OCI-LY1 (cell line): ENCODE measurements around the gene SLC43A2.

Experiments
- H2AFZ ChIP-seq: fragments of 200-600 bp; sonication (generic), shearing (Covaris generic); 2 replicates; pipeline ENCODE4 v1.6.0; 2014; ENCODE audit warnings: antibody characterized with exemption, mild to moderate bottlenecking, low read length
- H3F3A ChIP-seq: fragments of 200-600 bp; sonication (generic), shearing (Covaris generic); 2 replicates; pipeline ENCODE4 v1.6.0; 2014; ENCODE audit warnings: mild to moderate bottlenecking, antibody characterized with exemption, low read length, moderate library complexity; ENCODE audit not compliant: insufficient read depth
- H3K27ac ChIP-seq: fragments of 200-600 bp; sonication (generic); 2 replicates; pipeline ENCODE4 v1.5.1; 2014; ENCODE audit warnings: low read length, mixed run types, mild to moderate bottlenecking, low read depth; ENCODE audit not compliant: poor library complexity, severe bottlenecking
- H3K27me3 ChIP-seq: fragments of 200-600 bp; sonication (generic); 2 replicates; pipeline ENCODE4 v1.6.0; 2014; ENCODE audit warnings: antibody characterized with exemption, mild to moderate bottlenecking, low read length, moderate library complexity; ENCODE audit not compliant: insufficient read depth
- H3K36me3 ChIP-seq: fragments of 200-600 bp; sonication (generic); 2 replicates; pipeline ENCODE4 v1.6.1; 2014; ENCODE audit warnings: mild to moderate bottlenecking, antibody characterized with exemption, low read length, moderate library complexity, mixed read lengths; ENCODE audit not compliant: insufficient read depth
- H3K4me1 ChIP-seq: fragments of 200-600 bp; sonication (generic); 2 replicates; pipeline ENCODE4 v1.5.1; 2014; ENCODE audit warnings: mild to moderate bottlenecking, low read length, moderate library complexity; ENCODE audit not compliant: insufficient read depth, severe bottlenecking
- H3K4me2 ChIP-seq: fragments of 200-600 bp; sonication (generic), shearing (Covaris generic); 2 replicates; pipeline ENCODE4 v1.6.1; 2014; ENCODE audit warnings: low read length
- H3K4me3 ChIP-seq: fragments of 200-600 bp; sonication (generic); 2 replicates; pipeline ENCODE4 v1.5.1; 2014; ENCODE audit warnings: low read length, low read depth, mild to moderate bottlenecking, mixed read lengths; ENCODE audit not compliant: poor library complexity, severe bottlenecking
- H3K79me2 ChIP-seq: fragments of 200-600 bp; shearing (Covaris generic); 2 replicates; pipeline ENCODE4 v1.6.1; 2016; ENCODE audit warnings: mixed run types, low read length, mixed read lengths; ENCODE audit not compliant: insufficient read depth
- H3K9ac ChIP-seq: fragments of 200-600 bp; sonication (generic), shearing (Covaris generic); 2 replicates; pipeline ENCODE4 v1.6.1; 2014; ENCODE audit warnings: mild to moderate bottlenecking, low read length, mixed read lengths
- H3K9me2 ChIP-seq: fragments of 200-600 bp; sonication (generic), shearing (Covaris generic); 2 replicates; pipeline ENCODE4 v1.6.1; 2014; ENCODE audit warnings: low read depth, mild to moderate bottlenecking, low read length, mixed read lengths
- H3K9me3 ChIP-seq: fragments of 200-600 bp; shearing (Covaris generic); 2 replicates; pipeline ENCODE4 v1.6.1; 2014; ENCODE audit warnings: low read length, mixed read lengths
- H4K20me1 ChIP-seq: fragments of 200-600 bp; sonication (generic), shearing (Covaris generic); 2 replicates; pipeline ENCODE4 v1.6.0; 2016; ENCODE audit warnings: mild to moderate bottlenecking, low read length; ENCODE audit not compliant: insufficient read depth
- EZH2 ChIP-seq: fragments of 200-600 bp; sonication (generic), shearing (Covaris generic); IDR thresholded peaks from 2 replicates; pipeline ENCODE4 v1.8.0; 2017; ENCODE audit warnings: borderline replicate concordance, mixed run types, mild to moderate bottlenecking, antibody characterized with exemption, low read length, moderate library complexity, mixed read lengths
- TF ChIP-seq, protein P1 (sequence below): fragments of 200-600 bp; sonication (generic), shearing (Covaris generic); IDR thresholded peaks from 2 replicates; pipeline ENCODE4 v1.5.1; 2017; ENCODE audit warnings: mild to moderate bottlenecking, antibody characterized with exemption, low read length, moderate library complexity, mixed read lengths

The SLC43A2 gene

DNA sequence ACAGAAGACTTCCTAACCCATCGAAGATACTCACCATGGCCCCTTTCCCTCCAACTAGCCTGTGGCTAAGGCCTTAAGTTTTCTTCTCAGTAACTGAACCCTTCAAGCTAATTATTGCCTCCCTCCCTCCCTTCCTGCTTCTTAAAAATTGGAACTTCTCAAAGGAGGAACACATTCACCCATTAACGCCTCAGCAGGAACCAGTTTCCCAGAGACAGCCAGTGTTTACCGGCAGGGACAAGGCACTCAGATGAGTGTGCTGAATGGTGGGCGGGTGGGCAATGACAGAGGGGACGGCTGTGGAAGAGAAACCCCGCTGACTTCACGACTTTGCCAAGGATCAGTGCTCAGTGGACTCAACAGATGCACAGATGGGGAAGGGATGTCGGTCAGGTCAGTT lies 86.3 kb downstream of the SLC43A2 start:
- Histone ChIP-seq H3K36me3 (peaks cover 34% of the 10 kb centered on the region; the same call in 1 of the 2 replicates), H3K9ac (no peak overlapping the region), H2AFZ (no peak overlapping the region), H3K4me3 (no peak overlapping the region), H3K9me2 (no peaks in the 10 kb centered on the region), H4K20me1 (no peaks in the 10 kb centered on the region), H3K27ac (no peak overlapping the region), H3F3A (no peaks in the 10 kb centered on the region), H3K79me2 (no peaks in the 10 kb centered on the region), H3K4me2 (no peak overlapping the region), H3K27me3 (no peaks in the 10 kb centered on the region), H3K9me3 (no peaks in the 10 kb centered on the region), H3K4me1 (no peaks in the 10 kb centered on the region)
- no peak for TF ChIP-seq EZH2
- TF ChIP-seq, protein P1, sequence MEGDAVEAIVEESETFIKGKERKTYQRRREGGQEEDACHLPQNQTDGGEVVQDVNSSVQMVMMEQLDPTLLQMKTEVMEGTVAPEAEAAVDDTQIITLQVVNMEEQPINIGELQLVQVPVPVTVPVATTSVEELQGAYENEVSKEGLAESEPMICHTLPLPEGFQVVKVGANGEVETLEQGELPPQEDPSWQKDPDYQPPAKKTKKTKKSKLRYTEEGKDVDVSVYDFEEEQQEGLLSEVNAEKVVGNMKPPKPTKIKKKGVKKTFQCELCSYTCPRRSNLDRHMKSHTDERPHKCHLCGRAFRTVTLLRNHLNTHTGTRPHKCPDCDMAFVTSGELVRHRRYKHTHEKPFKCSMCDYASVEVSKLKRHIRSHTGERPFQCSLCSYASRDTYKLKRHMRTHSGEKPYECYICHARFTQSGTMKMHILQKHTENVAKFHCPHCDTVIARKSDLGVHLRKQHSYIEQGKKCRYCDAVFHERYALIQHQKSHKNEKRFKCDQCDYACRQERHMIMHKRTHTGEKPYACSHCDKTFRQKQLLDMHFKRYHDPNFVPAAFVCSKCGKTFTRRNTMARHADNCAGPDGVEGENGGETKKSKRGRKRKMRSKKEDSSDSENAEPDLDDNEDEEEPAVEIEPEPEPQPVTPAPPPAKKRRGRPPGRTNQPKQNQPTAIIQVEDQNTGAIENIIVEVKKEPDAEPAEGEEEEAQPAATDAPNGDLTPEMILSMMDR = no peak

DNA sequence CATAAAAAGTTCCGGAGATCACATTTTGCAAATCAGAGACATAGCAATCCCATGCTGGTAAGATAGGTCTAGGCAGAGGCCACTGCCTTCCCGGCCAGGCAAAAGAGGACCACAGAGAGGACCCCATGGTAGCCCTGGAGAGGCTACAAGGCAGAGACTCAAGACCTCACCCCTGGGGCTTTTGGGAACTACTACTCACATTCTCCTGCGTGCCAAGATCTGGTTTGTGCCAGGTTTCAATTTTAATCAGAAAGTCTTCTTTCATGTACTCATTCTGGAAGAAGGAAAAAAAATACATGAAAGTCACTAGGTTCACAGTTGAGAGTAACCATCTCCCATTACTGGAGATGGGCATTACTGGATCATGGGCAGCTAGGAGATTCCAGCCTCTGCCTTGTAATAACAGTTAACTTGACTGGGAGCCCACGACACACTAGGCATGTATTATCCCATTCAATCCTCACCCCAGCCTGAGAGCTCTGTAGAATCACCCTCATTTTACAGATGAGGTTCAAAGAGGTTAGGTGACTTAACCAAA lies 87.2 kb downstream of the SLC43A2 start:
- Histone ChIP-seq H3K27ac (no peak overlapping the region), H3K4me2 (no peak overlapping the region), H2AFZ (no peak overlapping the region), H3K4me1 (no peaks in the 10 kb centered on the region), H3K9ac (no peak overlapping the region), H3K27me3 (no peaks in the 10 kb centered on the region), H3K9me2 (no peaks in the 10 kb centered on the region), H3F3A (no peaks in the 10 kb centered on the region), H3K4me3 (no peak overlapping the region), H3K9me3 (no peaks in the 10 kb centered on the region), H3K79me2 (no peaks in the 10 kb centered on the region), H3K36me3 (peaks cover 34% of the 10 kb centered on the region; the same call in 1 of the 2 replicates), H4K20me1 (no peaks in the 10 kb centered on the region)
- TF ChIP-seq, protein P1 = no peak
- no peak for TF ChIP-seq EZH2

DNA sequence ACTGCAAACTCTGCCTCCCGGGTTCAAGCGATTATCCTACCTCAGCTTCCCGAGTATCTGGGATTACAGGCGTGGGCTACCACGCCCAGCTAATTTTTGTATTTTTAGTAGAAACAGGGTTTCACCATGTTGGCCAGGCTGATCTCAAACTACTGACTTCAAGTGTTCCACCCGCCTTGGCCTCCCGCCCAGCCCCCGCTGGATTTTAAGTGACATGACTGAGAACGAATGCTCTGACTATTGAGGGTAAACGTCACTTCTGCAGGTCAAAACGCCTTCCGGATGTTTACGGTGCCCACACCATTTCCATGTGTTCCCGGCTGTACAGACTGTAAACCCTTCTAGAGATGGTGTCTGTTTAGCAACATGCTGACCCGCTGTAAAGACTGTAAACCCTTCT lies 88.8 kb downstream of the SLC43A2 start:
- Histone ChIP-seq H3K9me3 (no peaks in the 10 kb centered on the region), H2AFZ (no peak overlapping the region), H4K20me1 (no peaks in the 10 kb centered on the region), H3K27ac (no peak overlapping the region), H3K4me2 (no peak overlapping the region), H3K36me3 (peaks cover 34% of the 10 kb centered on the region; the same call in 1 of the 2 replicates), H3K9me2 (no peaks in the 10 kb centered on the region), H3K4me3 (no peak overlapping the region), H3K4me1 (no peaks in the 10 kb centered on the region), H3K79me2 (no peaks in the 10 kb centered on the region), H3K27me3 (no peaks in the 10 kb centered on the region), H3F3A (no peaks in the 10 kb centered on the region), H3K9ac (no peak overlapping the region)
- TF ChIP-seq EZH2 = no peak
- TF ChIP-seq, protein P1 = no peak
